Islet of Langerhans (tissue), 1 donor: ENCODE results near the gene SECISBP2L.

Experiments used
- FAIRE-seq: peaks from one replicate; lab custom pipeline; 2011; peaks lifted over from hg19 to GRCh38; lab: Jason Lieb, UNC

SECISBP2L gene

GRCh38 chr15:49055630-49056029 is 9.4 kb upstream of the SECISBP2L start:
- FAIRE-seq: no peak

- FAIRE-seq: no peak
Measured at GRCh38 chr15:49052662-49053061, 6.4 kb upstream of the SECISBP2L start.

GRCh38 chr15:49047456-49047855 is 1.2 kb upstream of the SECISBP2L start:
- no peak for FAIRE-seq

GRCh38 chr15:49045751-49046219 is 461 bp downstream of the SECISBP2L start:
- FAIRE-seq: no peak

- no peak for FAIRE-seq
Measured at GRCh38 chr15:49044766-49045606, 1.3 kb downstream of the SECISBP2L start.

- no peak for FAIRE-seq
Measured at GRCh38 chr15:49044002-49044401, 2.2 kb downstream of the SECISBP2L start.

- no peak for FAIRE-seq
Measured at GRCh38 chr15:49042165-49042564, 4.1 kb downstream of the SECISBP2L start.

GRCh38 chr15:49041426-49041825 is 4.8 kb downstream of the SECISBP2L start:
- no peak for FAIRE-seq

- FAIRE-seq: no peak
Measured at GRCh38 chr15:49040151-49040550, 6.1 kb downstream of the SECISBP2L start.

GRCh38 chr15:49038382-49038781 is 7.9 kb downstream of the SECISBP2L start:
- FAIRE-seq: no peak

- no peak for FAIRE-seq
Measured at GRCh38 chr15:49037546-49037940, 8.7 kb downstream of the SECISBP2L start.

- no peak for FAIRE-seq
Measured at GRCh38 chr15:49036650-49037545, 9.3 kb downstream of the SECISBP2L start.

- no peak for FAIRE-seq
Measured at GRCh38 chr15:49035825-49036224, 10.4 kb downstream of the SECISBP2L start.

- peak; percentile 36 for FAIRE-seq
Measured at GRCh38 chr15:49032601-49033145, 13.6 kb downstream of the SECISBP2L start.

GRCh38 chr15:49031804-49032203 is 14.4 kb downstream of the SECISBP2L start:
- no peak for FAIRE-seq

GRCh38 chr15:49026700-49027099 is 19.5 kb downstream of the SECISBP2L start:
- FAIRE-seq: no peak

GRCh38 chr15:49024840-49025239 is 21.4 kb downstream of the SECISBP2L start:
- peak; percentile 47 for FAIRE-seq

GRCh38 chr15:49023354-49023753 is 22.9 kb downstream of the SECISBP2L start:
- FAIRE-seq: no peak

GRCh38 chr15:49015896-49016295 is 30.4 kb downstream of the SECISBP2L start:
- no peak for FAIRE-seq

GRCh38 chr15:48999314-48999713 is 46.9 kb downstream of the SECISBP2L start:
- no peak for FAIRE-seq

GRCh38 chr15:48996276-48996675 is 50.0 kb downstream of the SECISBP2L start:
- FAIRE-seq: no peak

GRCh38 chr15:48993380-48993779 is 52.9 kb downstream of the SECISBP2L start:
- FAIRE-seq: no peak

- FAIRE-seq: no peak
Measured at GRCh38 chr15:48992545-48992944, 53.7 kb downstream of the SECISBP2L start.
